ENCODE measurements around the gene SAMD4A. TPM values are rescaled to one million over a fixed set of nuclear protein-coding genes. Genes with fewer than 3 reads are reported as not detected.

SAMD4A gene
- total RNA-seq, 4 donors from 2014 or later = 39.8 to 53.3 (median 48.0) TPM

- no peak for TF ChIP-seq CTCF (IDR thresholded peaks at IDR 0.05)
- no peak for TF ChIP-seq EP300 (IDR thresholded peaks at IDR 0.05)
- no peak for TF ChIP-seq POLR2A (IDR thresholded peaks at IDR 0.05)
- no peaks in the 10 kb centered on the region for H3K9me3 ChIP-seq
- 34 to 44% methylated on average over 6 of the region's 6 CpGs for WGBS, 2 donors
Measured at GRCh38 chr14:54807428-54807827, 240.5 kb downstream of the SAMD4A start.

GRCh38 chr14:54807881-54808280 lies 241.0 kb downstream of the SAMD4A start:
- Histone ChIP-seq H3K36me3 (no peaks in the 10 kb centered on the region), H3K4me3 (no peak overlapping the region), H3K27me3 (no peaks in the 10 kb centered on the region), H3K27ac (no peak overlapping the region), H3K4me1 (peaks cover 0 to 13% (median 0%) of the 10 kb centered on the region in 4 donors), H3K9me3 (no peaks in the 10 kb centered on the region)
- WGBS, 2 donors = 76 to 80% methylated on average over 6 to 7 of the region's 7 CpGs
- no peak for DNase-seq (ENCODE audit: low spot score in 2 of 2)
- TF ChIP-seq CTCF (IDR thresholded peaks at IDR 0.05) (no peak), EP300 (IDR thresholded peaks at IDR 0.05) (no peak), POLR2A (IDR thresholded peaks at IDR 0.05) (no peak)

More at GRCh38 chr14:54807428-54807827, 240.5 kb downstream of the SAMD4A start:
- Histone ChIP-seq H3K4me3 (no peak overlapping the region), H3K27me3 (no peaks in the 10 kb centered on the region), H3K27ac (no peak overlapping the region), H3K4me1 (peaks cover 0 to 13% (median 0%) of the 10 kb centered on the region in 4 donors), H3K36me3 (no peaks in the 10 kb centered on the region)
- DNase-seq (ENCODE audit: low spot score in 2 of 2) = no peak

GRCh38 chr14:54808326-54809161 lies 241.6 kb downstream of the SAMD4A start:
- H3K4me1 ChIP-seq = peaks cover 0 to 13% (median 0%) of the 10 kb centered on the region in 4 donors
- no peak for DNase-seq (ENCODE audit: low spot score in 2 of 2)
- no peaks in the 10 kb centered on the region for H3K36me3 ChIP-seq
- WGBS, 2 donors = 76 to 80% methylated on average over 8 of the region's 8 CpGs
- H3K27me3 ChIP-seq = no peaks in the 10 kb centered on the region
- no peak overlapping the region for H3K27ac ChIP-seq
- H3K9me3 ChIP-seq = no peaks in the 10 kb centered on the region
- H3K4me3 ChIP-seq = no peak overlapping the region
- TF ChIP-seq POLR2A (IDR thresholded peaks at IDR 0.05) = no peak
- TF ChIP-seq CTCF (IDR thresholded peaks at IDR 0.05) = no peak
- no peak for TF ChIP-seq EP300 (IDR thresholded peaks at IDR 0.05)

- Histone ChIP-seq H3K36me3 (no peaks in the 10 kb centered on the region), H3K9me3 (no peaks in the 10 kb centered on the region), H3K27ac (no peak overlapping the region), H3K4me3 (no peak overlapping the region), H3K27me3 (no peaks in the 10 kb centered on the region), H3K4me1 (peaks cover 0 to 13% (median 0%) of the 10 kb centered on the region in 4 donors)
- TF ChIP-seq CTCF (IDR thresholded peaks at IDR 0.05) = no peak
- TF ChIP-seq POLR2A (IDR thresholded peaks at IDR 0.05) = no peak
- TF ChIP-seq EP300 (IDR thresholded peaks at IDR 0.05) = no peak
- 93 to 96% methylated on average over 8 of the region's 8 CpGs for WGBS, 2 donors
- DNase-seq (ENCODE audit: low spot score in 2 of 2) = no peak
Measured at GRCh38 chr14:54809767-54810166, 242.8 kb downstream of the SAMD4A start.

- Histone ChIP-seq H3K27me3 (no peaks in the 10 kb centered on the region), H3K4me1 (no peaks in the 10 kb centered on the region), H3K9me3 (no peaks in the 10 kb centered on the region), H3K36me3 (no peaks in the 10 kb centered on the region), H3K4me3 (no peak overlapping the region), H3K27ac (no peak overlapping the region)
- TF ChIP-seq EP300 (IDR thresholded peaks at IDR 0.05) = no peak
- no peak for DNase-seq (ENCODE audit: low spot score in 2 of 2)
- 83 to 85% methylated on average over 6 of the region's 6 CpGs for WGBS, 2 donors
Measured at GRCh38 chr14:54812617-54813016, 245.7 kb downstream of the SAMD4A start.

Data from tibial nerve (tissue), 4 donors.